Activated CD4-positive, alpha-beta T cell treated with anti-CD3 and anti-CD28 coated beads, Interleukin-2, amount 50 U/mL, for 1 hour (primary cell): ENCODE measurements around the gene CIAPIN1.
"Not testable (repeated sequence)": the region's sequence is repeated elsewhere in the genome, so short reads cannot be mapped to it uniquely, and the experiment has no call there.

Source experiments
- DNase-seq: peaks from one replicate; pipeline ENCODE4 v3.0.0-alpha.2; 2020

Gene CIAPIN1

DNA sequence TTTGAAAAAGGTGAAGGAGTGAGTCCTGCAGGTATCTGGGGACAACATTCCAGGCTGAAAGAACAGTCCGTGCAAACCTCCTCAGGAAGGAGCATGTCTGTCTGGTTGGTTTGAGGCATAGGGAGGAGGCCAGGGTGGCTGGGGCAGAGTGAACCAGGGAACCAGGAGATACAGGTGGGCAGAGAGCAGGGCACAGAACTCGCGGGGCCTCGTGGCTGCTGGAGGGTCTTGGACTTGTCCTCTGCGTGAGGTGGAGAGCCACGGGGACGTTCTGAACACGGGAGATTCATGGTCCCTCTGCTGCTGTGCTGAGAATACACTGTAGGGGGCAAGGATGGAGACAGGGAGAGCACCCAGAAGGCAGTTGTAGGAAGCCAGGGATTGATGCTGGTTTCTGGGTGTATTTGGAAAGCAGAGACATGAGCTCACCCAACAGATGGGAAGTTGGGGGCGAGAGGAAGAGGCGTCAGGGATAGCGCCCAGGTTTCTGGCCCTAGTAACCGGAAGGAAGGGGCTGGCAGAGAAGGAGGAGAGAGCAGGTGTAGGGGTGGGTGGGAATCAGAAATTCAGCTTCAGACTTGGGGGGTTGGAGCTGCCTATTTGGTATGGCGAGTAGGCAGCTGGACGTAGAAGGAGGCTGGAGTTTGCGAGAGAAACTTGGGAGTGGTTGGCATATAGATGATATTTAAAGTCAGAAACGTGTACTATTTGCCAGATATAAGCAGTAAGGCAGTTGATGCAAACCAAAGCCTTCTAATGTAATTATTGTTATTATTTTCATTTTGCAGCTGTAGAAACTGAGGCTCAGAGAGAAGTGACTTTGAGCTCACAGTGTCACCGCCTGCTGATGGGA is 43.0 kb downstream of the CIAPIN1 start, which contains the start of gene CCL17:
TSS of gene CCL17 (plus strand) at position 803 of the 853 bp plus-strand sequence. CDS start 9,166 bp downstream, outside the sequence.
- DNase-seq = no peak

- no peak for DNase-seq
Observed at GRCh38 chr16:57401943-57402640, 45.1 kb downstream of the CIAPIN1 start.

GRCh38 chr16:57397493-57397892 is 49.7 kb downstream of the CIAPIN1 start:
- not testable (repeated sequence) for DNase-seq

GRCh38 chr16:57396786-57397185 is 50.4 kb downstream of the CIAPIN1 start:
- DNase-seq = no peak

- no peak for DNase-seq
Observed at GRCh38 chr16:57395026-57395425, 52.2 kb downstream of the CIAPIN1 start.

DNA sequence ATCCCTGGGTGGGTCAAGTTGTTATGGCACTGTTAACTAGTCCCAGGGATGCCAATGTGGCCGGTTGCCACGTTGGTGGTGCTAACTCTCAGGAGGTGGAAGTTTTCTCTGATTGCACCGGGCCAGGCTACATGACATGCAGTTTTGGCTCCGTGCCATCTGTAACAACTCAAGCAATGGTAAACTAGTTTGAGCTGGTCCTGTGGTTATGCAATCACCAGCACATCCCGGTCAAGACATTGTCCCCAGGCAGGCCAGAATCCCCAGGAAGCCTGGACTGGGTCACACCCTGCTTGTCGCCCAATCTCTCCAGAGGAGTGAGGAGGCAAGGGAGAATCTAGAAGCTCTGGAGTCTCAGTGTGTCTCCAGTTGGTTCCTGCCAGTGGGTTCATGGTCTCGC is 52.7 kb downstream of the CIAPIN1 start:
- no peak for DNase-seq

- DNase-seq = no peak
Observed at GRCh38 chr16:57392694-57393093, 54.5 kb downstream of the CIAPIN1 start.

DNA sequence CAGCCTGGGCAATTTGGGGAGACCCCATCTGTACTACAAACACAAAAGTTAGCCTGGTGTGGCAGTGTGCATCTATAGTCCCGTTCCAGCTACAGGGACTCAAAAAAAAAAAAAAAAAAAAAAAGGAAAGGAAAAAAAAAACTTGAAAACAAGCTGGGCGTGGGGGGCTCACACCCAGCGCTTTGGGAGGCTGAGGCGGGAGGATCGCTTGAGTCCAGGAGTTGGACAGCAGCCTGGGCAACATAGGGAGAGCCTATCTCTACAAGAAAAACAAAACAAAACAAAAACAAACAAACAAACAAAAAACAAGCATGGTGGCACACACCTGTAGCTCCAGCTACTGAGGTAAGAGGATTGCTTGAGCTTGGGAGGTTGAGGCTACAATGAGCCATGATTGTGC is 55.5 kb downstream of the CIAPIN1 start:
- no peak for DNase-seq

GRCh38 chr16:57391300-57391699 is 55.9 kb downstream of the CIAPIN1 start:
- DNase-seq = no peak

- no peak for DNase-seq
Observed at GRCh38 chr16:57390636-57391295, 56.4 kb downstream of the CIAPIN1 start.

- DNase-seq = no peak
Observed at GRCh38 chr16:57389087-57389468, 58.1 kb downstream of the CIAPIN1 start.

- DNase-seq = no peak
Observed at GRCh38 chr16:57388359-57389086, 58.7 kb downstream of the CIAPIN1 start.

DNA sequence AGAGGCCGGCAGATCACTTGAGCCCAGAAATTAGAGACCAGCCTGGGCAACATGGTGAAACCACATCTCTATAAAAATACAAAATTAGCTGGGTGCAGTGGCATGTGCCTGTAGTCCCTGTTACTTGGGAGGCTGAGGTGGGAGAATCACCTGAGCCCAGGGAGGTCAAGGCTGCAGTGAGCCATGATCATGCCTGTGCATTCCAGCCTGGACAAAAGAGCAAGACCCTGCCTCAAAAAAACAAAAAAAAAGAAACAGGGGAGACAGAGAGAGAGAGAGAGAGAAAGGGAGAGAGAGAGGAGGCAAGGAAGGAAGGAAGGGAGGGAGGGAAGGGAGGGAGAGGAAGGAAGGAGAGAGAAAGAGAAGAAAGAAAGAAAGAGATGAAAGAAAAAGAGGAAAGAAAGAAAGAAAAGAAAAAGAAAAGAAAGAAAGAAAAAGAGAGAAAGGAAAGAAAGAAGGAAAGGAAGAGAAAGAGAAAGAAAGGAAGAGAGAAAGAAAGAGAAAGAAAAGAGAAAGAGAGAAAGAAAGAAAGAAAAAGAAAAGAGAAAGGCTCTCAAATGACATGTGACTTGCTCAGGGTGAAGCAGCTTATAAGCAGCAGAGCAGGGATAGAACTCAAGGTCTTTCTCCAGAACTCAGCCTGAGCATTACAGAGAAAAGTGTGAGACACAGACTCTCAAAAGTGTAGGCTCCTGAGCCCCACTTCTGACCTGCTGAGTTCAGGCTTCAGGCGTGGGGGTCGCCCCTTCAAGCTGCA is 59.4 kb downstream of the CIAPIN1 start:
- no peak for DNase-seq

DNA sequence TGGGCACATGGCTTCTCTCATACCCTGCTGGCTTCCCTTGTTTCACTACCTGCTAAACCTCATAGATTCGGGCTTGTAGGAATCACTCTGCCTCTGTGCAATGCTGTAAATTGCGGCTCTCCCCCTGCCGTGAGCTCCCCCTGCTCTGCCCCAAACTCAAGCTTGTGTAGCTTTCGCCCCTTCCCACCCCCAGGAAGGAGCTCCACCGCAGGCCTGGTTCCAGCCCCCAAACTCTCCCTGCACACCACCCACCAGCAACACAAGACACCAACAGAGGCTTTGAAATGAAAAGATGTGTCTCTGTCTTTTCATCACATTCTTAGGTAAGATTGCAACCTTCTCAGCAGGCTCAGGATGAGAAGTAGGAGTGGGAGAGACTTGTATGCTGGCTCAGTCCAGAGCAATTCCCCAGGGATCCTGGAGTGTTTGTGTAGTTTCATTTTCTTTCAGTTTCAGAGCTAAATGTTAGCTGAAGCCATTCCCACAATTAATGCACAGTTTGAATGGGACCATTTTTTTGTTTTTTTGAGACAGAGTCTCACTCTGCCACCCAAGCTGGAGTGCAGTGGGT is 60.7 kb downstream of the CIAPIN1 start:
- no peak for DNase-seq

- no peak for DNase-seq
Observed at GRCh38 chr16:57385083-57385482, 62.1 kb downstream of the CIAPIN1 start.

GRCh38 chr16:57384248-57385070 is 62.7 kb downstream of the CIAPIN1 start:
- DNase-seq = no peak

DNA sequence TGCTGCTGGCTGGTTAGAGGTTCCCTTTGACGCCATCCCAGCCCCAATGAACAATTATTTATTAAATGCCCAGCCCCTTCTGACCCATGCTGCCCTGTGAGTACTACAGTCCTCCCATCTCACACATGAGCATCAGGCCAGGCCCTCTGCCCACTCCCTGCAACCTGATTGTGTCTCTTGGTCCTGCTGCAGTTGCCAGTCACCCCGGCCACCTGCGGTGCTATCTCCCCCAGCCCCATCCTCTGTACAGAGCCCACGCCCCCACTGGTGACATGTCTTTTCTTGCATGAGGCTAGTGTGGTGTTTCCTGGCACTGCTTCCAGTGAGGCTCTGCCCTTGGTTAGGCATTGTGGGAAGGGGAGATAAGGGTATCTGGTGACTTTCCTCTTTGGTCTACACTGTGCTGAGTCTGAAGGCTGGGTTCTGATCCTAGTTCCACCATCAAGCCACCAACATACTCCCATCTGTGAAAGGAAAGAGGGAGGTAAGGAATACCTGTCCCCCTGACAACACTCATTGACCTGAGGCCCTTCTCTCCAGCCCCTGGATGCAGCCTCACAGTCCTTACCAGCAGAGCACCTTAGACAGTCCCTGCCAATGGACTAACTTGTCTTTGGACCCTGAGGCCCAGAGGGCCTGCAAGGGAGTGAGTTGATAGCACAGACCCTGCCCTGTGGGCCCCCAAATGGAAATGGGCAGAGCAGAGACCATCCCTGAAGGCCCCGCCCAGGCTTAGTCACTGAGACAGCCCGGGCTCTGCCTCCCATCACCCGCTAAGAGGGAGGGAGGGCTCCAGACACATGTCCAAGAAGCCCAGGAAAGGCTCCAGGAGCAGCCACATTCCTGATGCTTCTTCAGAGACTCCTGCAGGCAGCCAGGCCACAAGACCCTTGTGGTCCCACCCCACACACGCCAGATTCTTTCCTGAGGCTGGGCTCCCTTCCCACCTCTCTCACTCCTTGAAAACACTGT is 63.6 kb downstream of the CIAPIN1 start:
- DNase-seq = no peak

DNA sequence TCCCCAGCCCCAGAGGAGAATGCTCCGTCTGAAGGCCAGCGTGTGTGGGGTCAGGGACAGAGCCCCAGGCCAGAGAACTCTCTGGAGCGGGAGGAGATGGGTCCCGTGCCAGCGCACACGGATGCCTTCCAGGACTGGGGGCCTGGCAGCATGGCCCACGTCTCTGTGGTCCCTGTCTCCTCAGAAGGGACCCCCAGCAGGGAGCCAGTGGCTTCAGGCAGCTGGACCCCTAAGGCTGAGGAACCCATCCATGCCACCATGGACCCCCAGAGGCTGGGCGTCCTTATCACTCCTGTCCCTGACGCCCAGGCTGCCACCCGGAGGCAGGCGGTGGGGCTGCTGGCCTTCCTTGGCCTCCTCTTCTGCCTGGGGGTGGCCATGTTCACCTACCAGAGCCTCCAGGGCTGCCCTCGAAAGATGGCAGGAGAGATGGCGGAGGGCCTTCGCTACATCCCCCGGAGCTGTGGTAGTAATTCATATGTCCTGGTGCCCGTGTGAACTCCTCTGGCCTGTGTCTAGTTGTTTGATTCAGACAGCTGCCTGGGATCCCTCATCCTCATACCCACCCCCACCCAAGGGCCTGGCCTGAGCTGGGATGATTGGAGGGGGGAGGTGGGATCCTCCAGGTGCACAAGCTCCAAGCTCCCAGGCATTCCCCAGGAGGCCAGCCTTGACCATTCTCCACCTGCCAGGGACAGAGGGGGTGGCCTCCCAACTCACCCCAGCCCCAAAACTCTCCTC is 64.5 kb downstream of the CIAPIN1 start:
- DNase-seq = no peak
